ENCODE data around the gene POFUT1.
A peak's percentile ranks its signal among the peaks of the same experiment; 100 is the strongest.
"Not testable (repeated sequence)": the region's sequence is repeated elsewhere in the genome, so short reads cannot be mapped to it uniquely, and the experiment has no call there.

The POFUT1 gene

DNA sequence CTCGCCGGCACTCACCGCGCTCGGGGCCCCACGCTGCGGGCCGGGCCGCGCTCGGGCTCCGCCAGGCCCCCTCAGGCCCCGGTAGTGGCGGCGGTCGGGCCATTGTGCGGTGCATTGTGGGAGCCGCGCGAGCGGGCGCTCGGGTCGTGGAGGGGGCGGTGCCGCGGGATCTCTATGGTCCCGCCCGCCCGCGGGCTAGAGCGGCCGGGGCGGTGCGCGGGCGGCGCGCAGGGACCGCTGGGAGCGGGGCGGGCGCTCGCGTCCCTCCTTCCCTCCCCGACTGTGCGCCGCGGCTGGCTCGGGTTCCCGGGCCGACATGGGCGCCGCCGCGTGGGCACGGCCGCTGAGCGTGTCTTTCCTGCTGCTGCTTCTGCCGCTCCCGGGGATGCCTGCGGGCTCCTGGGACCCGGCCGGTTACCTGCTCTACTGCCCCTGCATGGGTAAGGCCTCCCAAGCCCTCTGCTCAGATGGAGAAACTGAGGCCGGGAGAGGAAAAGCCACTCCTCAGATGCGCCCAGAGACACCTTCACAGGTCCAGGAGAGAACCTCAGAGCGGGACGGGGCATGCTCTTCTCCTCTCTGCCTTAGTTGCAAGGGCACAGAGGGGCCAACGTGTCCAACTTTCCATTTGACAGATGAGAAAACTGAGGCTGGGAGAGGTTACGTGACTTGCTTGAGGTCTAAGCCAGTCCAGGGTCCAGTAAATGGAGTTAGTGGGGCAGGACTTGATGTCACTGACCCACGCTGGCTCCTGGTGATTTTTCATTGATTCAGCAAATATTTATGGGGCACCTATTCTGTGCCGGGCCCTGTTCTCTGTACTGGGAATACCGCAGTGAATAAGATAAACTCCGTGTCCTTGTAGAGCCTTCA, at the start of gene POFUT1, which contains the start of gene PLAGL2:
Gene POFUT1 (plus strand): TSS at position 255 of the 873 bp plus-strand sequence. CDS start 62 bp downstream, at position 317.
Gene PLAGL2 (minus strand): TSS at position 118 of the 873 bp plus-strand sequence. CDS start 5,565 bp downstream, outside the sequence.
- peak; percentile 94 to 99 (median 98) for DNase-seq

DNA sequence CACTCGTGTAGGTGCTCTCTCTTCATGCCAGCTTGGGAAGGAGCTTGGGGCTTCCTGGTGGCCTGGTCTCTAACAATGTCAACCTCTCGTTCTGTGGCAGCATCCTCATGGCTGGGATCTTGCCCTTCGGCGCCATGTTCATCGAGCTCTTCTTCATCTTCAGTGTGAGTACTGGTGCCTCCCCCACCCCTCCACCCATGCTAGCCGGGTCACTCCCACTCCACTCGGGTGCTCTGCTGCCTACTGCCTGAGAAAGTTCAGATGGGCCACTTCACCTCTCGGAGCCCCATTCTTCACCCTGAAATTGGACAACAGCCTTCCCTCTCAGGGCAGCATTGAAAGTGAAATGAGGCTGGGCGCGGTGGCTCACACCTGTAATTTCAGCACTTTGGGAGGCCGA, 49.3 kb upstream of the POFUT1 start:
- DNase-seq: no peak

GRCh38 chr20:32158943-32159660, 48.6 kb upstream of the POFUT1 start:
- DNase-seq: no peak

DNA sequence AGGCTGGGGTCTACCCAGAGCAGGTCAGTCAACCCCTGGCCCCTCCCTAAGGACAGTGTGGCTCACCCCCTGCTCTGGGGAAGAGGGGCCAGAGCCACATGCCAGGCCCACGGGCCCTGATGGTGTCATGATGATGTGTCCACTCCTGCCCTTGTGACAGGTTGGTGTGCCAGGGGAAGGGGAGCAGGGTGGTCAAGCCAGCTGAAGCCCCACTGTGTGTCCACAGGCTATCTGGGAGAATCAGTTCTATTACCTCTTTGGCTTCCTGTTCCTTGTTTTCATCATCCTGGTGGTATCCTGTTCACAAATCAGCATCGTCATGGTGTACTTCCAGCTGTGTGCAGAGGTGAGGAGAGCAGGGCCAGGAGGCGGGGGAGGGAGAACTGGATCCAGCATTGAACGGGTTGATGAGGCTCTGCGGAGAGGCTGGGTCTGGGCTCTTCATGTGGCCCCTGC, 47.9 kb upstream of the POFUT1 start:
- DNase-seq: no peak

GRCh38 chr20:32160341-32160740, 47.3 kb upstream of the POFUT1 start:
- DNase-seq: no peak

DNA sequence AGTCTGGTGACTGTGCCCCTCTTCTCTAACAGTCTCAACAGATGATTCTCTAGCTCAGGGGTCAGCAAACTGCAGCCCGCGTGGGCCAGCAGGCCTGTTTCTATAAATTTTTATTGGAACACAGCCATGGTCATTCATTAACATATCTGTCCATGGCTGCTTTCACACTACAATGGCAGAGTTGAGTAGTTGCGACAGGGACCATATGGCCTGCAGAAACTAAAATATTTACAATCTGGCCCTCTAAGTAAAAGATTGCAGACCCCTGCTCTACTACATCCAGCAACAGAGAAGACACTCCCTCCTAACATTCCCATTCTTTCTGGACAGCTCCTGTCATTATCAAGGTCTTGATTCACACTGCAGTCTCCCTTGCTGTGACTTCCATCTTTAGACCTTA, 45.3 kb upstream of the POFUT1 start:
- no peak for DNase-seq

DNA sequence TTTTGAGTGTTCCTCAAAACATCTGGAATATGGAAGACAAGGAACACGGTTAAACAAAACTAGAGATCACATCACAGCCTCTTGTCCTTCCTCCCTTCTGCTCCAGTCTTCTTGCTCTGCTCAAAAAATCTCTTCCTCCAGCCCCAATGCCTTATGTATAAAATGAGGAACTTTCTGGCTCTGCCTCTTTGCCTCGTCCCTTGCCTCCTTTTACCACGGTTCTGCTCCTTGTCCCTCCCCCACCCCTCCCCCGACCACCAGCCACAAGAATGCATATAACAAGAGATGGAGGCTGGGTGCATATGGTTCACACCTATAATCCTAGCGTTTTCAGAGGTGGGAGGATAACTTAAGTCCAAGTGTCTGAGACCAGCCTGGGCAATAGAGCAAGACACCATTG, 43.7 kb upstream of the POFUT1 start:
- peak in 1 of 3 donors; percentile 7 for DNase-seq

GRCh38 chr20:32164984-32165735, 42.5 kb upstream of the POFUT1 start:
- no peak for DNase-seq

- DNase-seq: no peak
Measured at GRCh38 chr20:32165836-32166545, 41.7 kb upstream of the POFUT1 start.

GRCh38 chr20:32167552-32167951, 40.1 kb upstream of the POFUT1 start:
- DNase-seq: no peak

- no peak for DNase-seq
Measured at GRCh38 chr20:32168184-32168910, 39.3 kb upstream of the POFUT1 start.

- DNase-seq: not testable (repeated sequence)
Measured at GRCh38 chr20:32177696-32178095, 30.0 kb upstream of the POFUT1 start.

DNA sequence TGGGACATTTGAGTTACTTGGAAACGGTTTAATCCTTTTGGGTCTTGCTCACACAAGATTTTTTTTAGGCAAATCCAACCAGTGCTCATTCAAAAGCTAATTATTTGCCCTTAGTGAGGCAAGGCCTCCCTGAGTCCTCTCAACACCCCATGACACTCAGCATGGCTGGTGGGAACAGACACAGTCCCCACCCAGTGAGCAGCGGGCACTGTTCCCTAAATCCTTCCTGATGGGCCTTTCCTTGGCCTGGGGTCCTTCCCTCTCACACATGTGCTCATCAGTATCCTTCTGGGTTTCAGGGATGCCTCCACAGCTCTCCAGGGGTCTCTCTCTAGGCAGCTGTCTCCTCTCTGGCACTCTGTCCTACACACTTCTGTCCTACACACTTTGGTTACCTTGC, 28.2 kb upstream of the POFUT1 start:
- DNase-seq: no peak

DNA sequence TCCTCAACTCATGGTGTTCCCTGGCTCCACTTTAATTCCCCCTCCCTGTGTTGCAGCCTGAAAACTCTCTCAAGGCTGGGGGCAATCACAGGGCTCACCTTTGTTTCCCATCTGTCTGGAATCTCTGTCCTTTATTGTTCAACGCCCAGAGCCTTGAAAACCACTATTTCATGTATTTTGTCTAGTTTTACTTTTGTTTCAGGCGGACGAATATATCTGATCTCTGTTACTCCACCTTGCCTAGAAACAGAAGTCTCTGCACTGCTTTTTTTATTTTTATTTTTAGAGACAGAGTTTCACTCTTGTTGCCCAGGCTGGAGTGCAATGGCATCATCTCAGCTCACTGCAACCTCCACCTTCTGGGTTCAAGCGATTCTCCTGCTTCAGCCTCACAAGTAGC, 27.7 kb upstream of the POFUT1 start:
- DNase-seq: no peak

GRCh38 chr20:32181606-32182005, 26.1 kb upstream of the POFUT1 start:
- DNase-seq: no peak

- DNase-seq: no peak
Measured at GRCh38 chr20:32183947-32184635, 23.6 kb upstream of the POFUT1 start.

GRCh38 chr20:32184961-32185603, 22.6 kb upstream of the POFUT1 start:
- no peak for DNase-seq

DNA sequence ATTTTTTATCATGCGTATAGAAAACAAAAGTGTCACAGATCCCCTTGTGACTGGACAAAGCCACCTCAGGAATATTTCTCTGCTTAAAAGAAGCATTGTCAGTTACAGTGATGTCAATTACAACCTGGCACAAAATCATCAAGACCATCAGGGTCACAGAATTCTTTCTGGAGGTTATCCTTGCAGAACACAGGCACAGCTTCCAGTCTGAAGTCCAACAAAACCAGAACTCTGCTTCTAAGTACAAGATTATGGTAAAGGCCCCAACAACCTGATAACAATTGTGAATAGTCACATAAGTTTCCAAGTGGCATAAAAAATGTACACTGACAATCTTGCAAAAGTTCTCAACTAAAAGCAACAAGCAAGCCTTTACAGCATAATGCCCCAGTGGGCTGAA, 21.2 kb upstream of the POFUT1 start:
- no peak for DNase-seq

DNA sequence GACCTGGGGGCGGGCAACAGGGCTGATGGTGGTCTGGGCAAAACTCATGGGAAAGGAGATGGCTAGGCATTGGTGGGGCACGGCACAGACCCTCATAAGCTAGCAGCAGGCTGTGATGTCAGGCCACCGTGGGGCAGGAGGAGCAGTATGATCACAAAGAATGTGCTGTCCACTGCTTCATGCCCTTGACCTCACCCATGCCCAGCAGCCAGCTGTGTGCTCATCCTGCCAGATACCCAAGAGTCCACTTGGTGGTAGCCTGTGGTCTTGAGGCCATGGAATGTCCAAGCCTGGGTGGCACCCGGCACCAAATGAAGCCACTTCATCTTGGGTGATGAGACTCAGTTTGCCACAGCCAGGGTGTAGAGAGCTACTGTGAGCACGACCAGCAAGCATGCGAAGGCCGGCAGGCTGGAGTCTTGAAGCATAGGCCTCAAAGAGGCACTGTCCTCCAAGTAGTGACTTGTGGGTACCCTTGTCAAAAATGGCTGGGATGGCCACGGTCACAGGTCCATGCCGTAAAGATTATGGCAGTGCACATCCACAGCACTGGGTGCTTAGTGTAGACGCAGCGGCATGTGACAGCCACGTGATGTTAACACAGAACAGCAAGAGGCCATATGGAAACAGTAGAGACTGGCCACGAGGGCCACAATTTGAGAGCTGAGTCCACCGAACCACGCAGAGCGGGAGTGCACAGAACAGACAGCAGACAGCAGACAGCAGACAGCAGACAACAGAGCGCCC, 19.1 kb upstream of the POFUT1 start:
- DNase-seq: no peak

- DNase-seq: no peak
Measured at GRCh38 chr20:32189123-32189410, 18.6 kb upstream of the POFUT1 start.
